ENCODE measurements around the gene ADIPOR2. TPM values are rescaled to one million over a fixed set of nuclear protein-coding genes. Genes with fewer than 3 reads are reported as not detected.
A peak's percentile ranks its signal among the peaks of the same experiment; 100 is the strongest.

Gene ADIPOR2
- total RNA-seq, 2 donors from 2014 or later: 37.0 to 43.5 TPM

GRCh38 chr12:1829306-1829900 lies 138.5 kb downstream of the ADIPOR2 start:
- Mint-ChIP-seq H3K9me3 (no peaks in the 10 kb centered on the region), H3K27ac (no peak overlapping the region), H3K4me1 (ENCODE audit: low read depth) (no peaks in the 10 kb centered on the region), H3K4me3 (no peak overlapping the region), H3K36me3 (ENCODE audit: insufficient read depth in 2 of 2) (no peaks in the 10 kb centered on the region), H3K27me3 (ENCODE audit: low read depth) (peaks cover 11% of the 10 kb centered on the region)
- DNase-seq (no peak), ATAC-seq (replicated peaks in 1 of 2) (no peak)

- Mint-ChIP-seq H3K9me3 (no peaks in the 10 kb centered on the region), H3K4me1 (ENCODE audit: low read depth) (no peaks in the 10 kb centered on the region), H3K27ac (no peak overlapping the region), H3K4me3 (no peak overlapping the region), H3K27me3 (ENCODE audit: low read depth) (peaks cover 11% of the 10 kb centered on the region), H3K36me3 (ENCODE audit: insufficient read depth in 2 of 2) (no peaks in the 10 kb centered on the region)
- DNase-seq (no peak), ATAC-seq (replicated peaks in 1 of 2) (no peak)
Observed at GRCh38 chr12:1830401-1830845, 139.6 kb downstream of the ADIPOR2 start.

GRCh38 chr12:1830981-1831963 lies 140.4 kb downstream of the ADIPOR2 start:
- ATAC-seq (replicated peaks in 1 of 2) (peak in 1 of 2 donors; percentile 30), DNase-seq (peak; percentile 29)
- peaks cover 11% of the 10 kb centered on the region for H3K27me3 Mint-ChIP-seq (ENCODE audit: low read depth)
- H3K27ac Mint-ChIP-seq: no peak overlapping the region
- no peaks in the 10 kb centered on the region for H3K4me1 Mint-ChIP-seq (ENCODE audit: low read depth)
- no peaks in the 10 kb centered on the region for H3K36me3 Mint-ChIP-seq (ENCODE audit: insufficient read depth in 2 of 2)
- H3K4me3 Mint-ChIP-seq: no peak overlapping the region
- no peaks in the 10 kb centered on the region for H3K9me3 Mint-ChIP-seq

- ATAC-seq (replicated peaks in 1 of 2) (no peak), DNase-seq (no peak)
- Mint-ChIP-seq H3K36me3 (ENCODE audit: insufficient read depth in 2 of 2) (no peaks in the 10 kb centered on the region), H3K27ac (no peak overlapping the region), H3K4me1 (ENCODE audit: low read depth) (no peaks in the 10 kb centered on the region), H3K27me3 (ENCODE audit: low read depth) (peaks cover 11% of the 10 kb centered on the region), H3K9me3 (no peaks in the 10 kb centered on the region), H3K4me3 (no peak overlapping the region)
Observed at GRCh38 chr12:1832801-1833595, 142.1 kb downstream of the ADIPOR2 start.

- Mint-ChIP-seq H3K36me3 (ENCODE audit: insufficient read depth in 2 of 2) (no peaks in the 10 kb centered on the region), H3K9me3 (no peaks in the 10 kb centered on the region), H3K27me3 (ENCODE audit: low read depth) (peaks cover 11% of the 10 kb centered on the region), H3K27ac (no peak overlapping the region), H3K4me1 (ENCODE audit: low read depth) (no peaks in the 10 kb centered on the region), H3K4me3 (no peak overlapping the region)
- DNase-seq (no peak), ATAC-seq (replicated peaks in 1 of 2) (no peak)
Observed at GRCh38 chr12:1833596-1834028, 142.7 kb downstream of the ADIPOR2 start.

- DNase-seq: no peak
- no peak overlapping the region for H3K4me3 Mint-ChIP-seq
- H3K4me1 Mint-ChIP-seq (ENCODE audit: low read depth): no peaks in the 10 kb centered on the region
- ATAC-seq (replicated peaks in 1 of 2): no peak
- no peaks in the 10 kb centered on the region for H3K36me3 Mint-ChIP-seq (ENCODE audit: insufficient read depth in 2 of 2)
- no peaks in the 10 kb centered on the region for H3K9me3 Mint-ChIP-seq
- H3K27ac Mint-ChIP-seq: no peak overlapping the region
- peaks cover 11% of the 10 kb centered on the region for H3K27me3 Mint-ChIP-seq (ENCODE audit: low read depth)
Observed at GRCh38 chr12:1834186-1834925, 143.5 kb downstream of the ADIPOR2 start.

- no peak for ATAC-seq (replicated peaks in 1 of 2)
Observed at GRCh38 chr12:1835211-1836131, 144.6 kb downstream of the ADIPOR2 start.

GRCh38 chr12:1836241-1836803 lies 145.5 kb downstream of the ADIPOR2 start:
- Mint-ChIP-seq H3K4me3 (no peak overlapping the region), H3K27me3 (ENCODE audit: low read depth) (no peaks in the 10 kb centered on the region), H3K4me1 (ENCODE audit: low read depth) (no peaks in the 10 kb centered on the region), H3K9me3 (no peaks in the 10 kb centered on the region), H3K27ac (no peak overlapping the region), H3K36me3 (ENCODE audit: insufficient read depth in 2 of 2) (no peaks in the 10 kb centered on the region)
- ATAC-seq (replicated peaks in 1 of 2): no peak
- DNase-seq: no peak

More at GRCh38 chr12:1835211-1836131, 144.6 kb downstream of the ADIPOR2 start:
- Mint-ChIP-seq H3K27me3 (ENCODE audit: low read depth) (peaks cover 8% of the 10 kb centered on the region), H3K36me3 (ENCODE audit: insufficient read depth in 2 of 2) (no peaks in the 10 kb centered on the region), H3K27ac (no peak overlapping the region), H3K4me3 (no peak overlapping the region), H3K4me1 (ENCODE audit: low read depth) (no peaks in the 10 kb centered on the region), H3K9me3 (no peaks in the 10 kb centered on the region)
- DNase-seq: no peak

GRCh38 chr12:1836854-1837421 lies 146.1 kb downstream of the ADIPOR2 start:
- DNase-seq (no peak), ATAC-seq (replicated peaks in 1 of 2) (no peak)
- H3K36me3 Mint-ChIP-seq (ENCODE audit: insufficient read depth in 2 of 2): no peaks in the 10 kb centered on the region
- H3K4me1 Mint-ChIP-seq (ENCODE audit: low read depth): no peaks in the 10 kb centered on the region
- H3K27me3 Mint-ChIP-seq (ENCODE audit: low read depth): no peaks in the 10 kb centered on the region
- no peak overlapping the region for H3K27ac Mint-ChIP-seq
- H3K9me3 Mint-ChIP-seq: no peaks in the 10 kb centered on the region
- H3K4me3 Mint-ChIP-seq: no peak overlapping the region

GRCh38 chr12:1837541-1838204 lies 146.8 kb downstream of the ADIPOR2 start:
- no peaks in the 10 kb centered on the region for H3K9me3 Mint-ChIP-seq
- no peak for ATAC-seq (replicated peaks in 1 of 2)
- no peak overlapping the region for H3K27ac Mint-ChIP-seq
- H3K36me3 Mint-ChIP-seq (ENCODE audit: insufficient read depth in 2 of 2): no peaks in the 10 kb centered on the region
- no peak overlapping the region for H3K4me3 Mint-ChIP-seq
- no peaks in the 10 kb centered on the region for H3K27me3 Mint-ChIP-seq (ENCODE audit: low read depth)
- DNase-seq: no peak
- no peaks in the 10 kb centered on the region for H3K4me1 Mint-ChIP-seq (ENCODE audit: low read depth)
